Liver (tissue), 2 donors: Measurements from ENCODE around the gene ECE1.

Experiments used
- CTCF ChIP-seq: fragments of 150-350 bp; IDR thresholded peaks from 2 replicates; pipeline ENCODE4 v1.5.1; 2017; ENCODE audit warnings: improper control_type of control experiment, low read depth, low read length; ENCODE audit not compliant: missing input control
- REST ChIP-seq: IDR thresholded peaks from 2 replicates; pipeline ENCODE4 v1.6.1; 2016; ENCODE audit warnings: antibody characterized with exemption, mild to moderate bottlenecking
- donor health status: healthy.

- TF ChIP-seq CTCF (no peak), REST (no peak)
These were observed 34.3 kb downstream of the ECE1 start for GRCh38 chr1:21255943-21256320.
